ENCODE data around the gene CEP70. TPM values are rescaled to one million over a fixed set of nuclear protein-coding genes. Genes with fewer than 3 reads are reported as not detected.
"Not testable (repeated sequence)": the region's sequence is repeated elsewhere in the genome, so short reads cannot be mapped to it uniquely, and the experiment has no call there.

Gene CEP70
- total and polyA plus RNA-seq, 12 donors, result 10.6 to 32.2 (median 23.8) TPM

- DNase-seq, result no peak
- Histone ChIP-seq H3K4me1 (peaks cover 0 to 6% (median 0%) of the 10 kb centered on the region in 9 donors), H3K9me3 (peaks cover 0 to 96% (median 45%) of the 10 kb centered on the region in 11 donors), H3K27ac (no peak overlapping the region), H3K36me3 (peaks cover 0 to 89% (median 37%) of the 10 kb centered on the region in 9 donors), H3K27me3 (no peaks in the 10 kb centered on the region), H3K4me3 (no peak overlapping the region)
- 89% methylated on average over 1 of the region's 1 CpG for WGBS, 2 donors
- no peak for TF ChIP-seq CTCF (IDR thresholded peaks at IDR 0.05)
- ATAC-seq, result no peak
- intact Hi-C loops (cut with DNase I), result no loop called here
Measured at GRCh38 chr3:138544546-138544945, 49.5 kb downstream of the CEP70 start.

- 97% methylated on average over 5 of the region's 5 CpGs for WGBS, 2 donors
Measured at GRCh38 chr3:138542977-138543376, 51.1 kb downstream of the CEP70 start.

GRCh38 chr3:138539352-138539751, 54.7 kb downstream of the CEP70 start:
- Histone ChIP-seq H3K4me3 (no peak overlapping the region), H3K36me3 (peaks cover 0 to 49% (median 12%) of the 10 kb centered on the region in 9 donors), H3K27me3 (no peaks in the 10 kb centered on the region), H3K27ac (no peak overlapping the region), H3K9me3 (peaks cover 0 to 57% (median 30%) of the 10 kb centered on the region in 11 donors), H3K4me1 (no peaks in the 10 kb centered on the region)
- TF ChIP-seq CTCF (IDR thresholded peaks at IDR 0.05), result no peak
- intact Hi-C loops (cut with DNase I), result no loop called here
- no peak for ATAC-seq
- DNase-seq, result no peak

More at GRCh38 chr3:138542977-138543376, 51.1 kb downstream of the CEP70 start:
- H3K27ac ChIP-seq, result no peak overlapping the region
- no peak overlapping the region for H3K4me3 ChIP-seq
- H3K4me1 ChIP-seq, result no peaks in the 10 kb centered on the region
- peaks cover 0 to 84% (median 24%) of the 10 kb centered on the region in 9 donors for H3K36me3 ChIP-seq
- DNase-seq (no peak), ATAC-seq (peak in 1 of 8 donors; percentile 55)
- intact Hi-C loops (cut with DNase I), result no loop called here
- no peak for TF ChIP-seq CTCF (IDR thresholded peaks at IDR 0.05)
- H3K9me3 ChIP-seq, result peaks cover 0 to 94% (median 51%) of the 10 kb centered on the region in 11 donors
- H3K27me3 ChIP-seq, result no peaks in the 10 kb centered on the region

- H3K4me1 ChIP-seq; H3K4me3 ChIP-seq; DNase-seq; intact Hi-C loops (cut with DNase I); H3K27me3 ChIP-seq; ATAC-seq; H3K27ac ChIP-seq: not testable (repeated sequence)
- WGBS, 2 donors, result 95 to 98% methylated on average over 23 of the region's 23 CpGs
- Histone ChIP-seq H3K9me3 (peaks cover 0 to 18% (median 9%) of the 10 kb centered on the region in 11 donors), H3K36me3 (peaks cover 0 to 26% (median 12%) of the 10 kb centered on the region in 9 donors)
Measured at GRCh38 chr3:138521445-138521844, 72.6 kb downstream of the CEP70 start.

GRCh38 chr3:138513090-138513843, 80.8 kb downstream of the CEP70 start:
- WGBS, 2 donors, result 65 to 73% methylated on average over 2 of the region's 2 CpGs
- peaks cover 0 to 12% (median 7%) of the 10 kb centered on the region in 11 donors for H3K9me3 ChIP-seq

More at GRCh38 chr3:138513090-138513843, 80.8 kb downstream of the CEP70 start:
- ATAC-seq (peak in 2 of 8 donors; percentile 27 to 39), DNase-seq (no peak)
- intact Hi-C loops (cut with DNase I), result no loop called here
- Histone ChIP-seq H3K27ac (no peak overlapping the region), H3K4me1 (peaks cover 0 to 23% (median 0%) of the 10 kb centered on the region in 9 donors), H3K36me3 (peaks cover 0 to 20% (median 6%) of the 10 kb centered on the region in 9 donors), H3K27me3 (no peaks in the 10 kb centered on the region), H3K4me3 (no peak overlapping the region)
- TF ChIP-seq CTCF (IDR thresholded peaks at IDR 0.05), result no peak
